Measurements from ENCODE around the gene NOPCHAP1.
"Not testable (repeated sequence)": the region's sequence is repeated elsewhere in the genome, so short reads cannot be mapped to it uniquely, and the experiment has no call there.

The NOPCHAP1 gene

GRCh38 chr12:104986022-104986941 is at the start of gene NOPCHAP1:
Gene NOPCHAP1, plus strand, starts transcription at chr12:104986316. Its CDS starts 37 bp downstream, at chr12:104986353.
- peak; percentile 76 for FAIRE-seq

- FAIRE-seq = no peak
Observed at GRCh38 chr12:104938371-104938770, 47.7 kb upstream of the NOPCHAP1 start.

- no peak for FAIRE-seq
Observed at GRCh38 chr12:104939089-104939488, 47.0 kb upstream of the NOPCHAP1 start.

- FAIRE-seq = no peak
Observed at GRCh38 chr12:104941454-104941853, 44.7 kb upstream of the NOPCHAP1 start.

GRCh38 chr12:104942075-104942474 is 44.0 kb upstream of the NOPCHAP1 start:
- FAIRE-seq = no peak

- not testable (repeated sequence) for FAIRE-seq
Observed at GRCh38 chr12:104943401-104943800, 42.7 kb upstream of the NOPCHAP1 start.

- no peak for FAIRE-seq
Observed at GRCh38 chr12:104944252-104944651, 41.9 kb upstream of the NOPCHAP1 start.

GRCh38 chr12:104948716-104949115 is 37.4 kb upstream of the NOPCHAP1 start:
- not testable (repeated sequence) for FAIRE-seq

- FAIRE-seq = peak; percentile 23
Observed at GRCh38 chr12:104951759-104952509, 34.2 kb upstream of the NOPCHAP1 start.

- no peak for FAIRE-seq
Observed at GRCh38 chr12:104952816-104953215, 33.3 kb upstream of the NOPCHAP1 start.

- no peak for FAIRE-seq
Observed at GRCh38 chr12:104953323-104953722, 32.8 kb upstream of the NOPCHAP1 start.

GRCh38 chr12:104955703-104956102 is 30.4 kb upstream of the NOPCHAP1 start:
- no peak for FAIRE-seq

- FAIRE-seq = no peak
Observed at GRCh38 chr12:104956870-104957718, 29.0 kb upstream of the NOPCHAP1 start.

- FAIRE-seq = no peak
Observed at GRCh38 chr12:104957719-104958000, 28.5 kb upstream of the NOPCHAP1 start.

GRCh38 chr12:104958001-104958804 is 27.9 kb upstream of the NOPCHAP1 start, which contains the start of gene SLC41A2:
Gene SLC41A2, minus strand, starts transcription at chr12:104958290. Its CDS starts 29,763 bp downstream, at chr12:104928527.
- FAIRE-seq = no peak

- FAIRE-seq = no peak
Observed at GRCh38 chr12:104958805-104959334, 27.2 kb upstream of the NOPCHAP1 start.

- FAIRE-seq = no peak
Observed at GRCh38 chr12:104959335-104959841, 26.7 kb upstream of the NOPCHAP1 start.

- no peak for FAIRE-seq
Observed at GRCh38 chr12:104960464-104960863, 25.7 kb upstream of the NOPCHAP1 start.

- FAIRE-seq = no peak
Observed at GRCh38 chr12:104963757-104964156, 22.4 kb upstream of the NOPCHAP1 start.

- no peak for FAIRE-seq
Observed at GRCh38 chr12:104964167-104964855, 21.8 kb upstream of the NOPCHAP1 start.

- FAIRE-seq = no peak
Observed at GRCh38 chr12:104964856-104965205, 21.3 kb upstream of the NOPCHAP1 start.

Data from endometrium (tissue), 2 donors.